SH-SY5Y (cell line): ENCODE results near the gene PXMP4.

Experiments used
- GATA2 ChIP-seq: IDR thresholded peaks from 2 replicates; pipeline ENCODE4 v1.6.1; 2011; ENCODE audit warnings: mild to moderate bottlenecking, low read depth, low read length
- GATA3 ChIP-seq: IDR thresholded peaks from 2 replicates; pipeline ENCODE4 v1.6.1; 2011; ENCODE audit warnings: low read depth, mild to moderate bottlenecking, low read length, moderate library complexity

- TF ChIP-seq GATA3 (no peak), GATA2 (no peak)
Measured at GRCh38 chr20:33686984-33687366, 33.1 kb downstream of the PXMP4 start.
